HepG2 (cell line): ENCODE results near the gene UMPS. TPM values are rescaled to one million over a fixed set of nuclear protein-coding genes. Genes with fewer than 3 reads are reported as not detected.

Experiments
- AGO1 ChIP-seq: fragments of 200-400 bp; formaldehyde crosslinking; IDR thresholded peaks from 2 replicates; pipeline ENCODE4 v1.6.1; 2017; ENCODE audit warnings: mild to moderate bottlenecking, low read depth, low read length, moderate library complexity; ENCODE audit not compliant: poor library complexity, severe bottlenecking
- ATRX ChIP-seq: sonication (generic); formaldehyde crosslinking; IDR thresholded peaks from 2 replicates; pipeline ENCODE4 v1.4.0; 2020; ENCODE audit warnings: missing genetic modification reagents, borderline replicate concordance
- BORCS8-MEF2B ChIP-seq: sonication (generic); formaldehyde crosslinking; IDR thresholded peaks from 2 replicates; pipeline ENCODE4 v1.8.0; 2022; ENCODE audit warnings: mild to moderate bottlenecking, missing genetic modification reagents
- CEBPB ChIP-seq: IDR thresholded peaks from 2 replicates; pipeline ENCODE4 v1.6.1; 2011; ENCODE audit warnings: low read depth, low read length, improper control_type of control experiment, borderline replicate concordance
- HOXA9 ChIP-seq: sonication (generic); formaldehyde crosslinking; IDR thresholded peaks from 2 replicates; pipeline ENCODE4 v1.8.1; 2022; ENCODE audit warnings: missing genetic modification reagents, mild to moderate bottlenecking, moderate library complexity, borderline replicate concordance
- JDP2 ChIP-seq: sonication (generic); formaldehyde crosslinking; IDR thresholded peaks from 2 replicates; pipeline ENCODE4 v1.8.1; 2022; ENCODE audit warnings: missing genetic modification reagents, borderline replicate concordance
- MIER2 ChIP-seq: IDR thresholded peaks from 2 replicates; pipeline ENCODE4 v1.6.1; 2016; ENCODE audit warnings: missing biosample characterization, missing genetic modification reagents
- PTBP1 ChIP-seq: fragments of 200-400 bp; formaldehyde crosslinking; IDR thresholded peaks from 2 replicates; pipeline ENCODE4 v1.6.1; 2018; ENCODE audit warnings: low read length, low read depth; ENCODE audit not compliant: poor library complexity, severe bottlenecking
- RNF2 ChIP-seq: fragments of 450-650 bp; conservative IDR thresholded peaks from 2 replicates; pipeline ENCODE4 v1.6.1; 2016; ENCODE audit warnings: low read depth
- TIGD3 ChIP-seq: sonication (generic); formaldehyde crosslinking; IDR thresholded peaks from 2 replicates; pipeline ENCODE4 v1.5.1; 2020; ENCODE audit warnings: mild to moderate bottlenecking, missing genetic modification reagents, borderline replicate concordance
- TSC22D2 ChIP-seq: sonication (generic); formaldehyde crosslinking; IDR thresholded peaks from 2 replicates; pipeline ENCODE4 v1.5.1; 2020; ENCODE audit warnings: missing genetic modification reagents, mild to moderate bottlenecking, borderline replicate concordance
- ZBTB14 ChIP-seq: sonication (generic); formaldehyde crosslinking; IDR thresholded peaks from 2 replicates; pipeline ENCODE4 v1.4.0; 2020; ENCODE audit warnings: missing genetic modification reagents
- ZBTB7A ChIP-seq: sonication (generic); formaldehyde crosslinking; IDR thresholded peaks from 2 replicates; pipeline ENCODE4 v1.8.0; 2022; ENCODE audit warnings: mild to moderate bottlenecking, missing genetic modification reagents
- ZNF136 ChIP-seq: sonication (generic); formaldehyde crosslinking; IDR thresholded peaks from 2 replicates; pipeline ENCODE4 v1.8.1; 2022; ENCODE audit warnings: low read depth, mild to moderate bottlenecking, moderate library complexity, missing genetic modification reagents
- ZNF597 ChIP-seq: sonication (generic); formaldehyde crosslinking; IDR thresholded peaks from 2 replicates; pipeline ENCODE4 v1.5.0; 2020; ENCODE audit warnings: missing genetic modification reagents
- polyA plus RNA-seq, 8 experiments: library from polyadenylated mRNA; depleted of rRNA in 3 of 8; stranded (reverse) in 7 of 8; unstranded in 1 of 8; fragments of >200 nt; fragmentation: Illumina TruSeq in 4 of 8; extraction: Trizol in 4 of 8; gene quantifications; 2 replicates each; pipeline versions ENCODE4 v1.2.1 to v1.2.3, GENCODE V29; 2011 to 2016; ENCODE audit warnings: low read depth in 4 of 8, missing spikeins in 1 of 8, mixed read lengths in 1 of 8; ENCODE audit not compliant: insufficient read depth in 1 of 8
- total RNA-seq, 5 experiments: library from RNA; depleted of rRNA; stranded (reverse); fragments of >200 nt; fragmentation: Illumina TruSeq; extraction: Trizol; gene quantifications; 2 replicates each; pipeline ENCODE4 v1.2.3, GENCODE V29; 2016; ENCODE audit warnings: low read depth in 1 of 5

Gene UMPS
- total and polyA plus RNA-seq, 2 of the 13 experiments (the other 11 are each of a cell fraction or from before 2014, with no cell fraction given), result 52.7 to 74.2 TPM

GRCh38 chr3:124730129-124730940, at the start of gene UMPS (continued):
- no peak for TF ChIP-seq TIGD3 (CRISPR knock-in tag)
- no peak; the same call in 1 of the 2 replicates for TF ChIP-seq JDP2
- no peak for TF ChIP-seq ATRX (CRISPR knock-in tag)
- TF ChIP-seq RNF2, result peak; percentile 76; the same call in 1 of the 2 replicates
- TF ChIP-seq ZBTB7A (CRISPR knock-in tag), result no peak
- TF ChIP-seq MIER2 (CRISPR knock-in tag), result peak; percentile 65; the same call in 1 of the 2 replicates
- no peak for TF ChIP-seq AGO1
- TF ChIP-seq ZNF136 (CRISPR knock-in tag), result no peak; the same call in 1 of the 2 replicates
- peak; percentile 58; the same call in 1 of the 2 replicates for TF ChIP-seq BORCS8-MEF2B (CRISPR knock-in tag)
- TF ChIP-seq HOXA9 (CRISPR knock-in tag), result 0 out of 2 replicates have a peak, but pooled peaks have one; percentile 79
- TF ChIP-seq PTBP1, result no peak
- TF ChIP-seq TSC22D2 (CRISPR knock-in tag), result 0 out of 2 replicates have a peak, but pooled peaks have one; percentile 62
- no peak; the same call in 1 of the 2 replicates for TF ChIP-seq CEBPB
- TF ChIP-seq ZBTB14 (CRISPR knock-in tag), result no peak
- no peak for TF ChIP-seq ZNF597 (CRISPR knock-in tag)
